Measurements from ENCODE around the gene CEBPE.

Gene CEBPE

DNA sequence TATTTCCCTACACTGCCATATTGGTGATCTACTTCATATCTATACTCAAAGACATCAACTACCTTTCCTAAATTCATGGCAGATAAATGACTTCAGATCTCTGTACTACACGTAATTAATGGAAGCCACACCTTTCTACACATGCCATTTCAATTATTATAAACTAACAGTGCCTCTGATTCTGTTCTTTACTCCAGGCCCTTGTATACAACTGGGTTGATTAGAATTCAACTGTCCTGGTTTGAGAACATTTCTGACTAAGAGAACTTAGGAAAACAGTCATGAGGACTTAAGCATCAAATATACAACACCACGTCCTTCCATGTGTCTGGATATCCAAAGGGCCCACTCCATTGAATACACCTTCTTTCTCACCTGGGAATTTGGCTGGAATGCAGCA lies 26.0 kb downstream of the CEBPE start:
- no peak for TF ChIP-seq BACH2 (CRISPR knock-in tag; IDR thresholded peaks at IDR 0.05; ENCODE audit: borderline replicate concordance)
- no peak for TF ChIP-seq GLIS3 (CRISPR knock-in tag; IDR thresholded peaks at IDR 0.05)
- no peak for ATAC-seq

DNA sequence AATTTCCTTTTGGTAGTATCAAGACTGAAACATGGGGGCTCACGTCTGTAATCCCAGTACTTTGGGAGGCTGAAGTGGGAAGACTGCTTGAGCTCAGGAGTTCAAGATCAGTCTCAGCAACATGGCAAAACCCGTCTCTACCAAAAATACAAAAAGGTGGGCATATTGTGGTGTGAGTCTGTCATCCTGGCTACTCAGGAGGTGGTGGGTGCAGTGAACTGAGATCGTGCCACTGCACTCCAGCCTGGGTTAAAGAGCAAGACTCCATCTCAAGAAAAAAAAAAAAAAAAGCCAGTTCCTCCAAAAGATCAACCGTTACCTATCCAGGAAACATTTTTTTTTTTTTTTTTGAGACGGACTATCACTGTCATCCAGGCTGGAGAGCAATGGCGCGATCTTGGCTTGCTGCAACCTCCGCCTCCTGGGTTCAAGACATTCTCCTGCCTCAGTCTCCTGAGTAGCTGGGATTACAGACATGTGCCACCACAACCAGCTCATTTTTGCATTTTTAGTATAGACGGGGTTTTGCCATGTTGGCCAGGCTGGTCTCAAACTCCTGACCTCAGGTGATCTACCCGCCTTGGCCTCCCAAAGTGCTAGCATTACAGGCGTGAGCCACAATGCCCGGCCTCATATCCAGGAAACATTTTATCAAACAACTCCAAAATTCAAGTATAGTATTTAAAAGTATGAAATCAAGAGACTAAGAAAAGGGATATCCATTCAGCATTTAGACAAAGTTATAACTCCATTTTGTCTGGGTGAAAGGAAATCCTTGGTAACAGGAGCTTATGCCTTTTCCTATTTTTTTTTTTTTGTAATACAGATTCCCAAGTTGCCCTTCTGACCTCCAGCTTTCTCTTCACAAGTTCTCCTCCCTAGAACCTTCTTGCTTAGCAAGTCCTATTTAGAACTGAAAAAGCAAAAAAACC lies 27.5 kb downstream of the CEBPE start:
- no peak for ATAC-seq
- TF ChIP-seq ZFP3 (CRISPR knock-in tag; IDR thresholded peaks at IDR 0.05) (no peak), ZFP30 (CRISPR knock-in tag; IDR thresholded peaks at IDR 0.05) (no peak), ZC3H10 (CRISPR knock-in tag; IDR thresholded peaks at IDR 0.05) (no peak), RARB (CRISPR knock-in tag; IDR thresholded peaks at IDR 0.05) (no peak), BACH2 (CRISPR knock-in tag; IDR thresholded peaks at IDR 0.05; ENCODE audit: borderline replicate concordance) (no peak), ZNF565 (CRISPR knock-in tag; conservative IDR thresholded peaks at IDR 0.05; ENCODE audit: low read depth) (no peak), TCF4 (CRISPR knock-in tag; IDR thresholded peaks at IDR 0.05; ENCODE audit: borderline replicate concordance) (no peak), PPARA (CRISPR knock-in tag; IDR thresholded peaks at IDR 0.05; ENCODE audit: borderline replicate concordance) (no peak), ARNTL (CRISPR knock-in tag; IDR thresholded peaks at IDR 0.05; ENCODE audit: borderline replicate concordance, low read depth) (no peak), POU6F1 (CRISPR knock-in tag; IDR thresholded peaks at IDR 0.05; ENCODE audit: borderline replicate concordance, low read depth) (no peak), TOX (CRISPR knock-in tag; IDR thresholded peaks at IDR 0.05; ENCODE audit: borderline replicate concordance) (no peak), ESRRG (CRISPR knock-in tag; IDR thresholded peaks at IDR 0.05) (no peak)
- TF ChIP-seq, protein P1, sequence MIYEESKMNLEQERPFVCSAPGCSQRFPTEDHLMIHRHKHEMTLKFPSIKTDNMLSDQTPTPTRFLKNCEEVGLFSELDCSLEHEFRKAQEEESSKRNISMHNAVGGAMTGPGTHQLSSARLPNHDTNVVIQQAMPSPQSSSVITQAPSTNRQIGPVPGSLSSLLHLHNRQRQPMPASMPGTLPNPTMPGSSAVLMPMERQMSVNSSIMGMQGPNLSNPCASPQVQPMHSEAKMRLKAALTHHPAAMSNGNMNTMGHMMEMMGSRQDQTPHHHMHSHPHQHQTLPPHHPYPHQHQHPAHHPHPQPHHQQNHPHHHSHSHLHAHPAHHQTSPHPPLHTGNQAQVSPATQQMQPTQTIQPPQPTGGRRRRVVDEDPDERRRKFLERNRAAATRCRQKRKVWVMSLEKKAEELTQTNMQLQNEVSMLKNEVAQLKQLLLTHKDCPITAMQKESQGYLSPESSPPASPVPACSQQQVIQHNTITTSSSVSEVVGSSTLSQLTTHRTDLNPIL (CRISPR knock-in tag; IDR thresholded peaks at IDR 0.05; ENCODE audit: low read depth), result no peak
- TF ChIP-seq, protein P2, sequence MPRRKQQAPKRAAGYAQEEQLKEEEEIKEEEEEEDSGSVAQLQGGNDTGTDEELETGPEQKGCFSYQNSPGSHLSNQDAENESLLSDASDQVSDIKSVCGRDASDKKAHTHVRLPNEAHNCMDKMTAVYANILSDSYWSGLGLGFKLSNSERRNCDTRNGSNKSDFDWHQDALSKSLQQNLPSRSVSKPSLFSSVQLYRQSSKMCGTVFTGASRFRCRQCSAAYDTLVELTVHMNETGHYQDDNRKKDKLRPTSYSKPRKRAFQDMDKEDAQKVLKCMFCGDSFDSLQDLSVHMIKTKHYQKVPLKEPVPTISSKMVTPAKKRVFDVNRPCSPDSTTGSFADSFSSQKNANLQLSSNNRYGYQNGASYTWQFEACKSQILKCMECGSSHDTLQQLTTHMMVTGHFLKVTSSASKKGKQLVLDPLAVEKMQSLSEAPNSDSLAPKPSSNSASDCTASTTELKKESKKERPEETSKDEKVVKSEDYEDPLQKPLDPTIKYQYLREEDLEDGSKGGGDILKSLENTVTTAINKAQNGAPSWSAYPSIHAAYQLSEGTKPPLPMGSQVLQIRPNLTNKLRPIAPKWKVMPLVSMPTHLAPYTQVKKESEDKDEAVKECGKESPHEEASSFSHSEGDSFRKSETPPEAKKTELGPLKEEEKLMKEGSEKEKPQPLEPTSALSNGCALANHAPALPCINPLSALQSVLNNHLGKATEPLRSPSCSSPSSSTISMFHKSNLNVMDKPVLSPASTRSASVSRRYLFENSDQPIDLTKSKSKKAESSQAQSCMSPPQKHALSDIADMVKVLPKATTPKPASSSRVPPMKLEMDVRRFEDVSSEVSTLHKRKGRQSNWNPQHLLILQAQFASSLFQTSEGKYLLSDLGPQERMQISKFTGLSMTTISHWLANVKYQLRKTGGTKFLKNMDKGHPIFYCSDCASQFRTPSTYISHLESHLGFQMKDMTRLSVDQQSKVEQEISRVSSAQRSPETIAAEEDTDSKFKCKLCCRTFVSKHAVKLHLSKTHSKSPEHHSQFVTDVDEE (CRISPR knock-in tag; IDR thresholded peaks at IDR 0.05), result no peak

DNA sequence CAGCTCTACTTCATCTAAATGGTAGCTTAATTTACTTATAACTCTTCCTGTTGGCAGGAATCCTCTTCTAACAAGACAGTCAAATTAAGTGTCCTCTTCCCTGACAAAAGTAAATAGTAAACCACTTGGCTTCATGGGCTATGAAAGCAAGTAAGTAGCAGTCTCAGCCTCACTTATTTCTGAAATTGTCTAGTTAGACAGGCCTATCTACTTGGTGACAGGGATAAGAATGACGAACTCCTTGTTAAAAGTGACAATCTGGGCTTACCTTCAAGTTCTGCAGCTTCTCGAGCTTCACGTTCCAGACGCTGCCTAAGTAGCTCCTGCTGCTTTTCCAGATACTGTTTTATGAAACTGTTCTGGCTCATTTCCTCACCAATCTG lies 28.8 kb downstream of the CEBPE start:
- no peak for ATAC-seq
- TF ChIP-seq ZNF8 (CRISPR knock-in tag; IDR thresholded peaks at IDR 0.05), result no peak
- TF ChIP-seq TOX (CRISPR knock-in tag; IDR thresholded peaks at IDR 0.05; ENCODE audit: borderline replicate concordance), result no peak
- no peak for TF ChIP-seq PPARA (CRISPR knock-in tag; IDR thresholded peaks at IDR 0.05; ENCODE audit: borderline replicate concordance)
- TF ChIP-seq ISL1 (CRISPR knock-in tag; IDR thresholded peaks at IDR 0.05), result no peak
- TF ChIP-seq RARB (CRISPR knock-in tag; IDR thresholded peaks at IDR 0.05), result no peak
- TF ChIP-seq, protein P2 (CRISPR knock-in tag; IDR thresholded peaks at IDR 0.05), result no peak
- no peak for TF ChIP-seq POU6F1 (CRISPR knock-in tag; IDR thresholded peaks at IDR 0.05; ENCODE audit: borderline replicate concordance, low read depth)
- TF ChIP-seq ARNTL (CRISPR knock-in tag; IDR thresholded peaks at IDR 0.05; ENCODE audit: borderline replicate concordance, low read depth), result no peak
- no peak for TF ChIP-seq SNAI2 (CRISPR knock-in tag; IDR thresholded peaks at IDR 0.05)
- no peak for TF ChIP-seq CSDC2 (CRISPR knock-in tag; IDR thresholded peaks at IDR 0.05)
- TF ChIP-seq CSRNP3 (CRISPR knock-in tag; IDR thresholded peaks at IDR 0.05), result no peak
- TF ChIP-seq, protein P1 (CRISPR knock-in tag; IDR thresholded peaks at IDR 0.05; ENCODE audit: low read depth), result no peak
- TF ChIP-seq ZNF70 (CRISPR knock-in tag; IDR thresholded peaks at IDR 0.05), result no peak
- no peak for TF ChIP-seq ZC3H10 (CRISPR knock-in tag; IDR thresholded peaks at IDR 0.05)
